ENCODE measurements around the gene KANK3.
"Not testable (repeated sequence)": the region's sequence is repeated elsewhere in the genome, so short reads cannot be mapped to it uniquely, and the experiment has no call there.

KANK3 gene

DNA sequence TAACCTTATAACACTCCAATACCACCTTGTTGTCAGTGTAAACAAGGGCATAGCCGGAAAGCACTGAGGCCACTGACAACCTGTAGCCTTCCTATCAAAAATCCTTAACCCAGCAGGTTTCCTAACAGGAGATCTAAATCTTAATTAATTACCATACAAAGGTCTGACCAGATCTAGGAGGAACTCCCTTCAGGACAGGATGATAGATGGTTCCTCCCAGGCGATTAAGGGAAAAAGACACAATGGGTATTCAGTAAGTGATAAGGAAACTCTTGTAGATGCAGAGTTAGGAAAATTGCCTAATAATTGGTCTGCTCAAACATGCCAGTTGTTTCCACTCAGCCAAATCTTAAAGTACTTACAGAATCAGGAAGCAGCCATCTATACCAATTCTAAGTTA is 42.0 kb upstream of the KANK3 start:
- H3K27ac ChIP-seq (ENCODE audit: low read length); H3K4me3 ChIP-seq (ENCODE audit: low read length); H3K27me3 ChIP-seq (ENCODE audit: insufficient read depth, low read length); H3K9me3 ChIP-seq (ENCODE audit: insufficient read depth, low read depth, low read length); H3K4me1 ChIP-seq (ENCODE audit: insufficient read depth, low read length); H3K9ac ChIP-seq (ENCODE audit: low read depth, low read length); H3K36me3 ChIP-seq (ENCODE audit: insufficient read depth, low read depth, low read length): not testable (repeated sequence)

DNA sequence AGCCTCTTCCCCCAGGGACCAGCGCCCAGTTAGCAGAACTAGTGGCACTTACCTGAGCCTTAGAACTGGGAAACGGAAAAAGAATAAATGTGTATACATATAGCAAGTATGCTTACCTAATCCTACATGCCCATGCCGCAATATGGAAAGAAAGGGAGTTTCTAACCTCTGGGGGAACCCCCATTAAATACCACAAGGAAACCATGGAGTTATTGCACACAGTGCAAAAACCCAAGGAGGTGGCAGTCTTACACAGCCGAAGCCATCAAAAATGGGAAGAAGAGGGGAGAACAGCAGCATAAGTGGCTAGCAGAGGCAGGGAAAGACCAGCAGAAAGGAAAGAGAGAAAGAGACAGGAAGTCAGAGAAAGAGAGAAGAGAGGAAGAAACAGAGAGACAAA is 41.5 kb upstream of the KANK3 start:
- H3K4me1 ChIP-seq (ENCODE audit: insufficient read depth, low read length); H3K9me3 ChIP-seq (ENCODE audit: insufficient read depth, low read depth, low read length); H3K4me3 ChIP-seq (ENCODE audit: low read length); H3K36me3 ChIP-seq (ENCODE audit: insufficient read depth, low read depth, low read length); H3K9ac ChIP-seq (ENCODE audit: low read depth, low read length); H3K27ac ChIP-seq (ENCODE audit: low read length); H3K27me3 ChIP-seq (ENCODE audit: insufficient read depth, low read length): not testable (repeated sequence)

DNA sequence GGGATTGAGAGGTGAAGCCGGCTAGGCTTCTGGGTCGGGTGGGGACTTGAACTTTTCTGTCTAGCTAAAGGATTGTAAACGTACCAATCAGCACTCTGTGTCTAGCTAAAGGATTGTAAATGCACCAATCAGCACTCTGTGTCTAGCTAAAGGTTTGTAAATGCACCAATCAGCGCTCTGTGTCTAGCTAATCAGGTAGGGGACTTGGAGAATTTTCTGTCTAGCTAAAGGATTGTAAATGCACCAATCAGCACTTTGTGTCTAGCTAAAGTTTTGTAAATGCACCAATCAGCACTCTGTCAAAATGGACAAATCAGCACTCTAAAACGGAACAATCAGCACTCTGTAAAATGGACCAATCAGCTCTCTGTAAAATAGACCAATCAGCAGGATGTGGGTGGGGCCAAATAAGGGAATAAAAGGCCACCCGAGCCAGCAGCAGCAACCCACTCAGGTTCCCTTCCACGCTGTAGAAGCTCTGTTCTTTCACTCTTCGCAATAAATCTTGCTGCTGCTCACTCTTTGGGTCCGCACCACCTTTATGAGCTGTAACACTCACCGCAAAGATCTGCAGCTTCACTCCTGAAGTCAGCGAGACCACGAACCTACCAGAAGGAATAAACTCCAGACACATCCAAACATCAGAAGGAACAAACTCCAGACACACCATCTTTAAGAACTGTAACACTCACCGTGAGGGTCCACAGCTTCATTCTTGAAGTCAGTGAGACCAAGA is 36.3 kb upstream of the KANK3 start:
- not testable (repeated sequence) for H3K4me3 ChIP-seq (ENCODE audit: low read length); H3K9ac ChIP-seq (ENCODE audit: low read depth, low read length); H3K36me3 ChIP-seq (ENCODE audit: insufficient read depth, low read depth, low read length); H3K4me1 ChIP-seq (ENCODE audit: insufficient read depth, low read length); H3K27ac ChIP-seq (ENCODE audit: low read length); H3K9me3 ChIP-seq (ENCODE audit: insufficient read depth, low read depth, low read length); H3K27me3 ChIP-seq (ENCODE audit: insufficient read depth, low read length)

DNA sequence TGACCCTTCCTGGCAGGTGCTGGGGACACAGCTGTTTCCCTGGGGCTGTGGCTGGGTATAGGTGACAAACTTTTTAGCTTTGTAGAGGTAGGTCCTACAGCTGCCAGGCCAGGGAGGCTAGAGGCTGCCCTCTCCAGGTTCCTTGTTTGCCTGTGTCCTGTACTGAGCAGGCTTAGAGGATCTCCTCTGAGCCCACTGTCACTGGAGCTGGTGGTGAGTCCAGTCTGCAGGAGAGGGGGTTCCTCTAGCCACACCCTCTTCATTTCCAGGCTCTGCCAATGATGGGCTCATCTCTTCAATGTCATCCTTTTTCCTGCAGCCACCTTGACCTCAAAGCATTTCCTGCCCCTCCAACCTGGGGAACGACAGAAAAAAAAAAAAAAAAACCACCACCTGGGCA is 34.5 kb upstream of the KANK3 start:
- H3K27ac ChIP-seq (ENCODE audit: low read length): no peak overlapping the region
- no peaks in the 10 kb centered on the region for H3K27me3 ChIP-seq (ENCODE audit: insufficient read depth, low read length)
- no peaks in the 10 kb centered on the region for H3K36me3 ChIP-seq (ENCODE audit: insufficient read depth, low read depth, low read length)
- no peak overlapping the region for H3K4me3 ChIP-seq (ENCODE audit: low read length)
- no peaks in the 10 kb centered on the region for H3K9me3 ChIP-seq (ENCODE audit: insufficient read depth, low read depth, low read length)
- H3K4me1 ChIP-seq (ENCODE audit: insufficient read depth, low read length): no peaks in the 10 kb centered on the region
- H3K9ac ChIP-seq (ENCODE audit: low read depth, low read length): no peak overlapping the region

DNA sequence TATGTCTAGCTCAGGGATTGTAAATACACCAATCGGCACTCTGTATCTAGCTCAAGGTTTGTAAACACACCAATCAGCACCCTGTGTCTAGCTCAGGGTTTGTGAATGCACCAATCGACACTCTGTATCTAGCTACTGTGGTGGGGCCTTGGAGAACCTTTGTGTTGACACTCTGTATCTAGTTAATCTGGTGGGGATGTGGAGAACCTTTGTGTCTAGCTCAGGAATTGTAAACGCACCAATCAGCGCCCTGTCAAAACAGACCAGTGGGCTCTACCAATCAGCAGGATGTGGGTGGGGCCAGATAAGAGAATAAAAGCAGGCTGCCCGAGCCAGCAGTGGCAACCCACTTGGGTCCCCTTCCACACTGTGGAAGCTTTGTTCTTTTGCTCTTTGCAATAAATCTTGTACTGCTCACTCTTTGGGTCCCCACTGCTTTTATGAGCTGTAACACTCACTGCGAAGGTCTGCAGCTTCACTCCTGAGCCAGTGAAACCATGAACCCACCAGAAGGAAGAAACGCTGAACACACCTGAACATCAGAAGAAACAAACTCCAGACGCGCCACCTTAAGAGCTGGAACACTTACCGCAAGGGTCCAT is 33.4 kb upstream of the KANK3 start:
- H3K4me1 ChIP-seq (ENCODE audit: insufficient read depth, low read length); H3K27ac ChIP-seq (ENCODE audit: low read length); H3K36me3 ChIP-seq (ENCODE audit: insufficient read depth, low read depth, low read length); H3K9me3 ChIP-seq (ENCODE audit: insufficient read depth, low read depth, low read length); H3K4me3 ChIP-seq (ENCODE audit: low read length); H3K9ac ChIP-seq (ENCODE audit: low read depth, low read length); H3K27me3 ChIP-seq (ENCODE audit: insufficient read depth, low read length): not testable (repeated sequence)

DNA sequence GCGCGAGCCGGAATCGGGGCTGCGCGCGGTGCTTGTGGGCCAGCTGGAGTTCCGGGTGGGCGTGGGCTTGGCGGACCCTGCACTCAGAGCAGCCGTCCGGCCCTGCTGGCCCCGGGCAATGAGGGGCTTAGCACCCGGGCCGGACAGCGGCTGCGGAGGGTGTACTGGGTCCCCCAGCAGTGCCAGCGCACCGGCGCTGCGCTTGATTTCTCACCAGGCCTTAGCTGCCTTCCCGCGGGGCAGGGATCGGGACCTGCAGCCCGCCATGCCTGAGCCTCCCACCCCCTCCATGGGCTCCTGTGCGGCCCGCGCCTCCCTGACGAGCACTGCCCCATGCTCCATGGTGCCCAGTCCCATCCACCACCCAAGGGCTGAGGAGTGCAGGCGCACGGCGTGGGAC is 32.7 kb upstream of the KANK3 start:
- H3K27ac ChIP-seq (ENCODE audit: low read length); H3K36me3 ChIP-seq (ENCODE audit: insufficient read depth, low read depth, low read length); H3K27me3 ChIP-seq (ENCODE audit: insufficient read depth, low read length); H3K9ac ChIP-seq (ENCODE audit: low read depth, low read length); H3K9me3 ChIP-seq (ENCODE audit: insufficient read depth, low read depth, low read length); H3K4me3 ChIP-seq (ENCODE audit: low read length); H3K4me1 ChIP-seq (ENCODE audit: insufficient read depth, low read length): not testable (repeated sequence)

DNA sequence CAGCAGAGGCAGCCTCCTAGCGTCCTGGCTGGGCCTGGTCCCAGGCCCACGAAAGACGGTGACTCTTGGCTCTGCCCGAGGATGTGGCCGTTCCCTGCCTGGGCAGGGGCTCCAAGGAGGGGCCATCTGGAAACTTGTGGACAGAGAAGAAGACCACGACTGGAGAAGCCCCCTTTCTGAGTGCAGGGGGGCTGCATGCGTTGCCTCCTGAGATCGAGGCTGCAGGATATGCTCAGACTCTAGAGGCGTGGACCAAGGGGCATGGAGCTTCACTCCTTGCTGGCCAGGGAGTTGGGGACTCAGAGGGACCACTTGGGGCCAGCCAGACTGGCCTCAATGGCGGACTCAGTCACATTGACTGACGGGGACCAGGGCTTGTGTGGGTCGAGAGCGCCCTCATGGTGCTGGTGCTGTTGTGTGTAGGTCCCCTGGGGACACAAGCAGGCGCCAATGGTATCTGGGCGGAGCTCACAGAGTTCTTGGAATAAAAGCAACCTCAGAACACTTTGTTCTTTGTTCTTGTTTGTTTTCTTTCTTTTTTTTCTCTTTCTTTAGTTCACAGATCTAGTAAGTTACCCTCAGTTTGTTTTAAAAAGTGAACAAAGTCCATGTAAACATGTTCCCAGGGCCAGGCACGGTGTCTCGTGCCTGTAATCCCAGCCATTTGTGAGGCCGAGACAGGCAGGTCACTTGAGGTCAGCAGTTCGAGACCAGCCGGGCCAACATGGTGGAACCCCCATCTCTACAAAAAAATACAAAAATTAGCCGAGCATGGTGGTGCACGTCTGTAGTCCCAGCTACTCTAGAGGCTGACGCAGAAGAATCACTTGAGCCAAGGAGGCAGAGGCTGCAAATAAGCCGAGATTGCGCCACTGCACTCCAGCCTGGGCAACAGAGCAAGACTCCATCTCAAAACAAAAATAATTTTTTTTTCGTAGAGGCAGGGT is 31.1 kb upstream of the KANK3 start:
- Histone ChIP-seq H3K9me3 (ENCODE audit: insufficient read depth, low read depth, low read length) (no peaks in the 10 kb centered on the region), H3K27ac (ENCODE audit: low read length) (no peak overlapping the region), H3K36me3 (ENCODE audit: insufficient read depth, low read depth, low read length) (no peaks in the 10 kb centered on the region), H3K9ac (ENCODE audit: low read depth, low read length) (no peak overlapping the region), H3K27me3 (ENCODE audit: insufficient read depth, low read length) (no peaks in the 10 kb centered on the region), H3K4me3 (ENCODE audit: low read length) (no peak overlapping the region), H3K4me1 (ENCODE audit: insufficient read depth, low read length) (no peaks in the 10 kb centered on the region)

DNA sequence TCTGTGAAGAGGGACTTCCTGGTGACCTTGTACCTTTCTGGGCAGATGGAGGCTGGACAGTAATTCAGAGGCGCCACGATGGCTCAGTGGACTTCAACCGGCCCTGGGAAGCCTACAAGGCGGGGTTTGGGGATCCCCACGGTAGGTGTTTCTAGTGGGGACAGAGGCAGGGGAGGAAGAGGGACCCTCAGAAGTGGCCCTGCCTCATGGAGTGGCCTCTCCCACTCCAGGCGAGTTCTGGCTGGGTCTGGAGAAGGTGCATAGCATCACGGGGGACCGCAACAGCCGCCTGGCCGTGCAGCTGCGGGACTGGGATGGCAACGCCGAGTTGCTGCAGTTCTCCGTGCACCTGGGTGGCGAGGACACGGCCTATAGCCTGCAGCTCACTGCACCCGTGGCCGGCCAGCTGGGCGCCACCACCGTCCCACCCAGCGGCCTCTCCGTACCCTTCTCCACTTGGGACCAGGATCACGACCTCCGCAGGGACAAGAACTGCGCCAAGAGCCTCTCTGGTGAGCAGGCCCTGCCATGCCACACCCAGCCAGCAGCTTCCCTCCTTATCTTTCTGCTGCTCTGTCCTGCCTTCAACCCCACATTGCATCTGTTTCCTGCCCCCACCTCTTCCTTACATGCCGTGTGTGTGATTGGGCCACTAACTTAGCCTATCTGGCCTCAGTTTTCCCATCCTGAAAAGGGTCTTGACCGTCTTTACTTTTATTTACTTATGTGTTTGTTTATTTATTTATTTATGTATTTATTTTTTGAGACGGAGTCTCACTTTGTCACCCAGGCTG is 28.1 kb upstream of the KANK3 start:
- H3K27ac ChIP-seq (ENCODE audit: low read length): no peak overlapping the region
- H3K4me1 ChIP-seq (ENCODE audit: insufficient read depth, low read length): peaks cover 6% of the 10 kb centered on the region; the same call in 1 of the 2 replicates
- H3K27me3 ChIP-seq (ENCODE audit: insufficient read depth, low read length): peaks cover 10% of the 10 kb centered on the region; the same call in 1 of the 2 replicates
- H3K9ac ChIP-seq (ENCODE audit: low read depth, low read length): no peak overlapping the region
- H3K36me3 ChIP-seq (ENCODE audit: insufficient read depth, low read depth, low read length): no peaks in the 10 kb centered on the region
- H3K4me3 ChIP-seq (ENCODE audit: low read length): no peak overlapping the region
- no peaks in the 10 kb centered on the region for H3K9me3 ChIP-seq (ENCODE audit: insufficient read depth, low read depth, low read length)

DNA sequence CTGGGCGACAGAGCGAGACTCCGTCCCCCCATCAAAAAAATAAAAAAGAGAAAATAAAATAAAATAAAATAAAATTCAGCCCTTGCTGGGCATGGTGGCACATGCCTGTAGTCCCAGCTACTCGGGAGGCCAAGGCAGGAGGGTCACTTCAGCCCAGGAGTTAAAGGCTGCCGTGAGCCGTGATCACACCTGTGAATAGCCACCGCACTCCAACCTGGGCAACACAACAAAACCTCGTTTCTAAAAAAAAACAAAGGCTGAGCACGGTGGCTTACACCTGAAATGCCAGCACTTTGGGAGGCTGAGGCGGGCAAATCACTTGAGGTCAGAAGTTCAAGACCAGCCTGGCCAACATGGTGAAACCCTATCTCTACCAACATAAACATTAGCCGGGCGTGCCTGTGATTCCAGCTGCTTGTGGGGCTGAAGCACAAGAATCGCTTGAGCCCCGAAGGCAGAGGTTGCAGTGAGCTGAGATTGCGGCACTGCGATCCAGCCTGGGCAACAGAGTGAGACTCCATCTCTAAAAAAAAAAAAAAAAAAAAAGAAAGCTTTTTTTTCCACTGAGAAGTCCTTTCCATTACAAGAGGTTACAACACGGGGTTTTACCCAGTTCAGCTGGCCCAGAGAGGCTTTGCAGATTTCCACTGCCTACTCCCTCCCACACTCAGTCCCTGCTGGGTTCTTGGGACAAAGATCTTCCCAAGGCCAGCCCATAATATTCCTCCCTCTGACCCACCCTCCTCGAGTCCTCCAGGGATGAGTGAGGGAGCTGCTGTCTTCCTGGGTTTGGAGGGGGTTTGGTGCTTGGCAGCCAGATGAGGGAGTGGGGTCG is 27.3 kb upstream of the KANK3 start:
- H3K4me3 ChIP-seq (ENCODE audit: low read length): no peak overlapping the region
- H3K36me3 ChIP-seq (ENCODE audit: insufficient read depth, low read depth, low read length): no peaks in the 10 kb centered on the region
- H3K27me3 ChIP-seq (ENCODE audit: insufficient read depth, low read length): peaks cover 18% of the 10 kb centered on the region; the same call in 1 of the 2 replicates
- H3K9me3 ChIP-seq (ENCODE audit: insufficient read depth, low read depth, low read length): no peaks in the 10 kb centered on the region
- peaks cover 6% of the 10 kb centered on the region; the same call in 1 of the 2 replicates for H3K4me1 ChIP-seq (ENCODE audit: insufficient read depth, low read length)
- H3K27ac ChIP-seq (ENCODE audit: low read length): no peak overlapping the region
- no peak overlapping the region for H3K9ac ChIP-seq (ENCODE audit: low read depth, low read length)

DNA sequence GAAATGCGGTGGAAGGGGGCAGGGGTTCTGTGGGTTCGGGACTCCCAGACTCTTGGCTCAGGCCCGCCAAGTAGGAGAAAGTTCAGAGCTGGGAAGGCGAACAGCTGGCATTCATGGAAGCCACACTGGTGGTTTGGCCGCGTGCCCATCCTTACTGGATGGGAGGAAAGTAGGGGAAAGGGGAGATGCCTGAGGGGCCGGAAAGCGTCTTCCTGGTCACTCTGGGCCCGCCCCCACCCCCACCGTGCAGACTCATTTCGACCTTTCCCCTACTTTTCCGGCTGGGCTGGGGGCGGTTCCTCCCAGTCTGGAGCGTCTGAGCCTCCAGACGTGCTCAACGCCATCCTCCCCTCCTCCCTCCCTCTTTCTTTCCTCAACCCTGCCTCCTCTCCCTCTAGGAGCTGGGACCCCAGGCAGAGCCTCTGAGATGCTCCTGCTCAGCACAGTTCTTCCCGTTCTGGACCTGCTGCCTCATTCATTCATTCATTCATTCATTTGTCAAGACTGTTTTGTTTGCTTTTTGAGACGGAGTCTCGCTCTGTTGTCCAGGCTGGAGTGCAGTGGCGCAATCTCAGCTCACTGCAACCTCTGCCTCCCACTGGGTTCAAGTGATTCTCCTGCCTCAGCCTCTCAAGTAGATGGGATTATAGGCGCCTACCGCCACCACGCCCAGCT is 24.4 kb upstream of the KANK3 start:
- peaks cover 46% of the 10 kb centered on the region for H3K27me3 ChIP-seq (ENCODE audit: insufficient read depth, low read length)
- no peaks in the 10 kb centered on the region for H3K36me3 ChIP-seq (ENCODE audit: insufficient read depth, low read depth, low read length)
- peaks cover 6% of the 10 kb centered on the region; the same call in 1 of the 2 replicates for H3K4me1 ChIP-seq (ENCODE audit: insufficient read depth, low read length)
- H3K4me3 ChIP-seq (ENCODE audit: low read length): peak overlapping the region; percentile 56
- H3K27ac ChIP-seq (ENCODE audit: low read length): peak overlapping the region; percentile 54
- H3K9me3 ChIP-seq (ENCODE audit: insufficient read depth, low read depth, low read length): no peaks in the 10 kb centered on the region
- H3K9ac ChIP-seq (ENCODE audit: low read depth, low read length): no peak overlapping the region
